IPS-15b (cell line): ENCODE measurements around the gene MNX1.

Source experiments
- H3K27me3 ChIP-seq: one replicate; pipeline ENCODE4 v1.6.1; 2013; ENCODE audit warnings: low read length; ENCODE audit not compliant: control insufficient read depth, insufficient read depth
- H3K36me3 ChIP-seq: one replicate; pipeline ENCODE4 v1.6.1; 2013; ENCODE audit warnings: low read length; ENCODE audit not compliant: control insufficient read depth, insufficient read depth
- H3K4me1 ChIP-seq: one replicate; pipeline ENCODE4 v1.6.1; 2013; ENCODE audit warnings: mild to moderate bottlenecking, low read length; ENCODE audit not compliant: control insufficient read depth, insufficient read depth
- H3K4me3 ChIP-seq: one replicate; pipeline ENCODE4 v1.5.1; 2013; ENCODE audit warnings: low read depth, low read length
- H3K9ac ChIP-seq: one replicate; pipeline ENCODE4 v1.6.1; 2013; ENCODE audit warnings: low read depth, mild to moderate bottlenecking, low read length
- H3K9me3 ChIP-seq: one replicate; pipeline ENCODE4 v1.6.1; 2013; ENCODE audit warnings: mild to moderate bottlenecking, low read length; ENCODE audit not compliant: control insufficient read depth, insufficient read depth

Gene MNX1

DNA sequence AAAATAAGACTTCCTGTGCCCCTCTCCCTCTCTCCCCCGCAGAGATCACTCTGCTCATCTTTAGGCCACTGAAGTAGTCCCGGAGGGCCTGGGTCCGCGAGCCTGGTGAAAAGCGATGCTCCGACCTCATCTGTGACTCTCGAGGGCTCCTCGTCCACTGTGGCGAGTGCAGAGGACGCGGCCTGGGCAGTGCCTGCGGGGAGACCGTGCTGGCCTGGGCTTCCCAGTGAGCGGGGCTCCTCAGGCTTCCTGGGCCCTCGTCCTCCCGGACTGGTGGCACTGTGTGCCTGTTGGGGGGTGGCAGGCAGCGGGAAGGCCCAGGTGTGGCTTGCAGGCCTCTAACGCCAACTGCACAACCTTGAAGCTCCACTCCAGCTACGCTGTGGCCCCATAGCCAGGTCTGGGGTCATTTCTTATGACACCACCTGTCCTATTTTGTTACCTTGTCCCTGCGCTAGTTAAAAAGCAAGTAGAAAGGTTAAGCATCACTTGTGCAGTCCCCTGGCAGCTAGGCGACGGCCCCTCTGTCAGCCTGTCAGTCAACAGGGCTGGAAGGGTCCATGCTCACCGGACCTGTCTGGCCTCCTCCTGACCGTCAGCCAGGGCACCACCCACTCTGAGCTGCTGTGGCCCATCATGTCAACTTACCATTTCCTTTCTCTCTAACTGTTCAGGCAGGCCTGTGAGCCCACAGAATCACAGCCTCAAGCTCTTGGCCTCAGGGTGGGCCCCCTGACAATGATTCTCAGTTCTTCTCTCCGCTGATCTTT lies 20.5 kb downstream of the MNX1 start:
- Histone ChIP-seq H3K9ac (no peak overlapping the region), H3K36me3 (no peaks in the 10 kb centered on the region), H3K9me3 (no peaks in the 10 kb centered on the region), H3K4me1 (no peaks in the 10 kb centered on the region), H3K4me3 (no peak overlapping the region), H3K27me3 (peaks cover 10% of the 10 kb centered on the region)

DNA sequence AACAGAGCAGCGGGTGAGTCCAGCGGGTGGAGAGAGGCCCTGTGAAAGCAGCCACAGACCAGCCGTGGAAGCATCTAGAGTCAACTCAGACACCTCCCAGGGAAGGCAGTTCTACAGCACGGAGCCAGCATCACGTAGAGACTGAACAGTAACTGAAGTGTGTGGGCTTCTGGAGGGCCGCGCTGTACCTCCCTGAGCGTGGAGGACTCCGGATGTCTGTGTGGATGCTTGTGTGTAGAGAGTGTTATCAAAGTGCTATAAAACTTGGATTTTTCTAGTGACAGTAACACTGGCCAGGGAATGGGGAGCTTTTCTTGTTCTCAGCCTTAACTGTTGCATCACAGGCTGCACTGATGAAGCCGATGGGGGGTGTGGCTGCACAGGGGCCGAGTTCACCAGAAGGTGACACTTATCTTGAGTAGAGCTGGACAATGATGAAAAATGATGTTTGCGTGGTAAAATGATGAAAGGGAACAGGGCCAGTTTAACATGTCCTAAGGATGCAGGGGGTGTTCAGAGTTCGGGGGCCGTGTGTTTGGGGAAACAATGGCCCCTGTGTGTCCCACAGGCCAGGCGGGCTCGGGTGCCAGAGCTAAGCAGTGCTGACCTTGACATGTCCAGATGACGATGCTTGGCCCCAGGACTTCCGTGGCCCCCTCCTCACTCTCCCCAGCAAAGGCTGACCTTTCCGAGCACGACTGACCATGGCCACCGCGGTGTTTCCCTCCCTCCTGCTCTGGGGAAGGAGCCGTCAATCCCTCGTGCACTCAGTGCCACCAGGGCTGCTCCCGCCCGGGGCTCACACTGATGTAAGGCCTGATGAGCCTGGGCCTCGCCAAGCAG lies 21.9 kb downstream of the MNX1 start:
- no peaks in the 10 kb centered on the region for H3K4me1 ChIP-seq
- no peaks in the 10 kb centered on the region for H3K36me3 ChIP-seq
- H3K9ac ChIP-seq, result no peak overlapping the region
- no peak overlapping the region for H3K4me3 ChIP-seq
- peaks cover 5% of the 10 kb centered on the region for H3K27me3 ChIP-seq
- no peaks in the 10 kb centered on the region for H3K9me3 ChIP-seq

DNA sequence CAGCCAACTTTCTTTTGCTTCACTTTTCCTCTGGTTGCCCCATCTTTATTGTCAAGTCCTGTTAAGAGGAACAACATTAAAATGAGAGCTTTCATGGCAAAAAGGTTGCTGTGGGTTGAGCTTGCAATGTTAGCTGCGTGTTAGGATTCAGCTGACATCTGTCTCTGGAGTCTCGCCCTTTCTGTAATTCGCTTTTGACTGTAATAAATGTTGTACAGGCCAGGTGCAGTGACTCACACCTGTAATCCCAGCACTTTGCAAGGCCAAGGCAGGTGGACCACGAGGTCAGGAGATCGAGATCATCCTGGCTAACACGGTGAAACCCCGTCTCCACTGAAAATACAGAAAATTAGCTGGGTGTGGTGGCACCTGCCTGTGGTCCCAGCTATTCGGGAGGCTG lies 24.1 kb downstream of the MNX1 start:
- H3K4me3 ChIP-seq, result no peak overlapping the region
- no peaks in the 10 kb centered on the region for H3K4me1 ChIP-seq
- no peaks in the 10 kb centered on the region for H3K27me3 ChIP-seq
- H3K9me3 ChIP-seq, result no peaks in the 10 kb centered on the region
- no peaks in the 10 kb centered on the region for H3K36me3 ChIP-seq
- H3K9ac ChIP-seq, result no peak overlapping the region

DNA sequence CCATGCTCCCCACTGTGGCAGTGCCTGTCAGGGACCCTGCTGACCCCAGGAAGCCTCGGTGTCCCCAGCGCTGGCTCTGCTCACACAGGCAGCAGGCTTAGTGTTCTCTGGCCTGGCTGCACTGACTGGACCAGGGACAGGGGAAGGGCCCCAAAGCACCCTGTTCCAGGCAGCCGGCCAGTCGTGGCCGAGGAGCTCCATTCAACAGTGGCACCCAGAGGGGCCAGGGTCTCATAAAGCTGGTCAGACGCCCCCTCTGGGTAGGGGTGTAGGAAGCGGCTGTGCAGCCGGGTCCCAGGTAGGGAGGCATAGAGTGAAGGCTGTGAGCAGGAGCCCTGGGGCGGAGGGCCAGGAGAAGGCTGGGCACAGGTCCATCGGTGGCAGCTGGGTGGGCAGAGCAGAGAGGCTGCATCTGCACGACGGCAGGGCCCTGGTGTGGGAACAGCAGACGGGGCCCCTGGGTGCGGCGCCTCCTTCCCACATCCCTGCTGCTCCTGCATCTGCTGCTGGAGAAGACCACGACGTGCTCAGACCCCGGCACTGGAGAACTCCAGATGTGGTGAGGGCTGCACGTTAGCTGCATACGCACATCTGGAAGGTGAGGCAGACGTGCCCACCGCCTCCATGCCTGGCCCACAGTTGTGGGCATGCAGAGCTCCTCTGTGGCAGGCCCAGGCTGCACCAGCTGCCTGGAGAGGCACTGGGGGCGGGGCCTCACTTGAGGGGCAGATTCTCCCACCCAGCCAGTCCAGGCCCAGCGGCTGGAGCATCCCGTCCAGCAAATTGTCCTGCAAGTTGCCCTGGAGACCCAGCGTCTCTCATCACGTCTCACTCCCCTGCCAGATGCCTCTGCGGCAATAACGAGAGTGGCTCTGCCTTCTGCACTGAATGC lies 25.1 kb downstream of the MNX1 start:
- Histone ChIP-seq H3K9ac (no peak overlapping the region), H3K36me3 (no peaks in the 10 kb centered on the region), H3K4me1 (no peaks in the 10 kb centered on the region), H3K9me3 (no peaks in the 10 kb centered on the region), H3K27me3 (no peaks in the 10 kb centered on the region), H3K4me3 (no peak overlapping the region)

DNA sequence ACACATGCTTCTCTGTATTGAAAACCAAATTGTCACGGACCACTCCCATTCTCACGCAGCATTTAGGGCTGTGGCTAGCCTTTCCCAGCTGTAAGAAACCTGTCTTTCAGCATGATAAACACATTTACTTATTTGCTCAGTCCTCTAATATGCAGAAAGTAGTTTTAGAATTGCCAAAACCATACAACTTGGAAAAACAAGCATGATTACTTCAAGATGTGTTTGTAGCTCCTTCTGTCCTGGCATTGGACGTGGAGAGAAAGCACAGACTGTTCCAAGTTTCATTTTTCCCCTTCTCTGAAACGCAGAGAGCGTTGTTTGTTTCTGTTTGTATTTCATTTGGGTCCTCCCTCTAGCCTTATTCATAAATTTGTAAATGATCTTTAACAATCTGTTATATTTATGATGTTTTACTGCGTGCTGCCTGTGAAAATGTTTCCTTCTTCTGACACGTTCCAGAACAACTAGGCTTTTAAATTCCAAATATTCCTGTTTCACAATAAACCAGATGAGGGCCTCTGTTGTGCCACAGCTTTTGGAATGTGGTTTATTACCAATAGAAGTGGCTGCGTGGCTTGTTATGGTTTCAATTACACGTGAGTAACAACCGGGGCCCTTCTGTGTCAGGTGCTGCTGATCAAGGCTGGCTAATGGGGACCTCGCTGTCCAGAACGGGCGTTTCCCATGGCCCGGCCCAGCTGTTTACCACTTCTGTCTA lies 26.1 kb downstream of the MNX1 start:
- Histone ChIP-seq H3K27me3 (no peaks in the 10 kb centered on the region), H3K4me3 (no peak overlapping the region), H3K36me3 (no peaks in the 10 kb centered on the region), H3K9ac (no peak overlapping the region), H3K4me1 (no peaks in the 10 kb centered on the region), H3K9me3 (no peaks in the 10 kb centered on the region)

DNA sequence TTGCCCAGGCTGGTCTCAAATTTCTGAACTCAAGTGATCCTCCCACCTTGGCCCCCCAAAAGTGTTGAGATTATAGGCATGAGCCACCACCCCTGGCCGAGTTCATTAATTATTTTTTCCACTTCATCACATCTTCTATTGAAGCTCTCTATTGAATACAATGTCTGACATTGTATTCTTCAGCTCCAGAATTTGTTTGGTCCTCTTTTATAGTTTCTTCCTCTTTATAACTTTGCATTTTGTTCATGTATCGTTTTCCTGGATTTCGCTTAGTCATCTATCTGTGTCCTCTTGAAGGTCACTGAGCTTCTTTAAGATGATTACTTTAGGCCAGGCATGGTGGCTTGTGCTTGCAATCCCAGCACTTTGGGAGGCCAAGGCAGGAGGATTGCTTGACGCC lies 30.8 kb downstream of the MNX1 start:
- Histone ChIP-seq H3K9me3 (no peaks in the 10 kb centered on the region), H3K4me3 (no peak overlapping the region), H3K27me3 (no peaks in the 10 kb centered on the region), H3K4me1 (no peaks in the 10 kb centered on the region), H3K9ac (no peak overlapping the region), H3K36me3 (no peaks in the 10 kb centered on the region)

DNA sequence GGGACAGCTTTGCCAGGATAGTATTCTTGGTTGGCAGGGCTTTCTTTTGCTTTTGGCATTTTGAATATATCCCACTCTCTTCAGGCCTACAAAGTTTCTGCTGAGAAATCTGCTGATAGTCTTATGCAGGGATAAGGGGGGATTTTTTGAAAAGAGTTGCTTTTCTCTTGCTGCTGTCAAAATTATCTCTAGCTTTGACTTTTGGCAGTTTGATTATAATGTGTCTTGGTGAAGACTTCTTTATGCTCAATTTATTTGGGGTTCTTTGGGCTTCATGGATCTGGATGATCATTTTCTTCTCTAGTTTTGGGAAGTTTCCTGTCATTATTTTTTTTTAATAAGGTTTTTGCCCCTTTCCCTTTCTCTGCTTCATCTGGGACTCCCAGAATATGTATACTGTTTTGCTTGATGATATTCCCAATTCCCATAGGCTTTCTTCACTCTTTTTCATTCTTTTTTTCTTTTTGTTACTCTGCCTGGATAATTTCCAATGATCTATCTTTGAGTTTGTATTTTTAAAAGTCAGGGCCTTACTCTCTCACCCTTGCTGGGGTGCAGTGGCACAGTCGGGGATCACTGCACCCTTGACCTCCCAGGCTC lies 31.4 kb downstream of the MNX1 start:
- no peaks in the 10 kb centered on the region for H3K36me3 ChIP-seq
- no peaks in the 10 kb centered on the region for H3K4me1 ChIP-seq
- no peaks in the 10 kb centered on the region for H3K27me3 ChIP-seq
- no peaks in the 10 kb centered on the region for H3K9me3 ChIP-seq
- no peak overlapping the region for H3K4me3 ChIP-seq
- H3K9ac ChIP-seq, result no peak overlapping the region

DNA sequence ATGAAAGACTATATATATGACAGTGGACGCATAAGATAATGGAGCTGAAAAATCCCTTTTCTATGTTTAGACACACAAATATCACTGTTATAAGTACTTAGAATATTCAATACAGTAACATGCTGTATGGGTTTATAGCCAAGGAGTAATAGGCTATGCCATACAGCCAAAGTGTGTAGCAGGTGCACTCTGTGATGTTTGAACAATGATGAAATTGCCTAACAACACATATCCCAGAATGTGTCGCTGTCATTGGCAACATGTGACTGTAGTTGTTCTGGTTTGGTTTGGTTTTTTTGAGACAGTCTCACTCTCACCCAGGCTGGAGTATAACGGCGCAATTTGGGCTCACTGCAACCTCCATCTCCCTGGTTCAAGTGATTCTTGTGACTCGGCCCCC lies 34.8 kb downstream of the MNX1 start:
- no peaks in the 10 kb centered on the region for H3K27me3 ChIP-seq
- H3K9me3 ChIP-seq, result no peaks in the 10 kb centered on the region
- H3K4me3 ChIP-seq, result no peak overlapping the region
- H3K36me3 ChIP-seq, result peaks cover 5% of the 10 kb centered on the region
- H3K9ac ChIP-seq, result no peak overlapping the region
- no peaks in the 10 kb centered on the region for H3K4me1 ChIP-seq

DNA sequence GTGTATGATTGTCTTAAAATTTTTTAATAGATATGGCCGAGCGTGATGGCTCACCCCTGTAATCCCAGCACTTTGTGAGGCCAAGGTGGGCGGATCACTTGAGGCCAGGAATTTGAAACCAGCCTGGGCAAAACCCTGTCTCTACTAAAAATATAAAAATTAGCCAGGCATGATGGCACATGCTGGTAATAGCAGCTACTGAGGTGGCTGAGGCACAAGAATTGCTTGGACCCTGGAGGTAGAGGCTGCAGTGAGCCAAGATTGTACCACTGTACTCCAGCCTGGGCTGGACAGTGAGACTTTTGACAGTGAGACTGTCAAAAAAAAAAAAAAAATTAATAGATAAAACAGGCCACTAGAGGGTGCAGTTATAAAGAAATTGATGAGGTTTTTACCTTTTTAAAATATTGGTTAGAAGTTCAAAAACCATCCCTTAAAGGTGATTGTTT lies 40.5 kb downstream of the MNX1 start:
- H3K4me1 ChIP-seq, result no peaks in the 10 kb centered on the region
- no peaks in the 10 kb centered on the region for H3K9me3 ChIP-seq
- H3K36me3 ChIP-seq, result peaks cover 36% of the 10 kb centered on the region
- no peaks in the 10 kb centered on the region for H3K27me3 ChIP-seq
- no peak overlapping the region for H3K4me3 ChIP-seq
- H3K9ac ChIP-seq, result no peak overlapping the region

DNA sequence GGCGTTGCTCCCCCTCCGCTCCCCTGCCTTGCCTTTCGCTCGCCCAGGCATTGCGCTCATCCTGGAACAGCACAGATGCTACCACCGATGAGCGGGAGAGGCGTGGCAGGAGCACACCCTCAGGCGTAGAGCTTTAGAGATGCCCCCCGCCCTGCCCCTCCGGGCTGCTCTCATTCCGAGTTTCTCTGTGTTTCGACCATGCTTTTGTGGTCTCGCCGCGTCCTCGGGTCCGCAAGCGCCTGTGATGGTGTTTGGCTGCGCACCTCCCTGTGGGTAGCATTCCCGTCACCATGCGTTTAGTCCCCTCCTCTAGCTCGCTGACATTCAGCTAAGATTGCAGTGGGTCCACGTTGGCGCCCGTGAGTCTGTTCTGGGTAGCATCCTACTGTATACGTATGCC lies 42.3 kb downstream of the MNX1 start:
- H3K36me3 ChIP-seq, result peaks cover 45% of the 10 kb centered on the region

DNA sequence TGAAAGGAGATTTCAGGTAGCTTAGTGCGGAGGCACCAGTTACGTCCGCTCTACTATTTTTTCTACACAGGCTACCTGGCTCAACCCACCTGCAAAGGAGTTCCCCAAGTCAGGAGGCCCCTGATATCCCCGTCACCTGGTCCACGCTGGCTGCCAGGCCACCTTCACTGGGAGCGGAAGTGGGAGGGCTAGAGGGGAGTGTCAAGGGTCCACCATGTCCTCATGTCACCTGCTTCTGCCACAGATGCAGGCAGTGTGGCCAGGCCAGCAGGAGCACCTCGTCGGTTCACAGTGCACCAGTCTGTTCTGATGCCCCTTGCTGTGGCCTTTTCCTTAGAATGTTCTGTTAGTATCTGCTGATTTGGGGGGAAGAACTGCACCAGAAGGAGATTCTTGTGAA lies 44.1 kb downstream of the MNX1 start:
- Histone ChIP-seq H3K4me3 (no peak overlapping the region), H3K27me3 (no peaks in the 10 kb centered on the region), H3K9ac (no peak overlapping the region), H3K4me1 (no peaks in the 10 kb centered on the region), H3K9me3 (no peaks in the 10 kb centered on the region), H3K36me3 (peaks cover 62% of the 10 kb centered on the region)

More for the DNA sequence above, 42.3 kb downstream of the MNX1 start:
- H3K4me1 ChIP-seq, result no peaks in the 10 kb centered on the region
- H3K9ac ChIP-seq, result no peak overlapping the region
- H3K4me3 ChIP-seq, result no peak overlapping the region
- H3K9me3 ChIP-seq, result no peaks in the 10 kb centered on the region
- H3K27me3 ChIP-seq, result no peaks in the 10 kb centered on the region
